ENCODE measurements around the gene RAET1E. TPM values are rescaled to one million over a fixed set of nuclear protein-coding genes. Genes with fewer than 3 reads are reported as not detected.
A peak's percentile ranks its signal among the peaks of the same experiment; 100 is the strongest.
"Not testable (repeated sequence)": the region's sequence is repeated elsewhere in the genome, so short reads cannot be mapped to it uniquely, and the experiment has no call there.

The RAET1E gene
- total RNA-seq, 2 donors from 2014 or later: 0.21 TPM; not detected in 1

DNA sequence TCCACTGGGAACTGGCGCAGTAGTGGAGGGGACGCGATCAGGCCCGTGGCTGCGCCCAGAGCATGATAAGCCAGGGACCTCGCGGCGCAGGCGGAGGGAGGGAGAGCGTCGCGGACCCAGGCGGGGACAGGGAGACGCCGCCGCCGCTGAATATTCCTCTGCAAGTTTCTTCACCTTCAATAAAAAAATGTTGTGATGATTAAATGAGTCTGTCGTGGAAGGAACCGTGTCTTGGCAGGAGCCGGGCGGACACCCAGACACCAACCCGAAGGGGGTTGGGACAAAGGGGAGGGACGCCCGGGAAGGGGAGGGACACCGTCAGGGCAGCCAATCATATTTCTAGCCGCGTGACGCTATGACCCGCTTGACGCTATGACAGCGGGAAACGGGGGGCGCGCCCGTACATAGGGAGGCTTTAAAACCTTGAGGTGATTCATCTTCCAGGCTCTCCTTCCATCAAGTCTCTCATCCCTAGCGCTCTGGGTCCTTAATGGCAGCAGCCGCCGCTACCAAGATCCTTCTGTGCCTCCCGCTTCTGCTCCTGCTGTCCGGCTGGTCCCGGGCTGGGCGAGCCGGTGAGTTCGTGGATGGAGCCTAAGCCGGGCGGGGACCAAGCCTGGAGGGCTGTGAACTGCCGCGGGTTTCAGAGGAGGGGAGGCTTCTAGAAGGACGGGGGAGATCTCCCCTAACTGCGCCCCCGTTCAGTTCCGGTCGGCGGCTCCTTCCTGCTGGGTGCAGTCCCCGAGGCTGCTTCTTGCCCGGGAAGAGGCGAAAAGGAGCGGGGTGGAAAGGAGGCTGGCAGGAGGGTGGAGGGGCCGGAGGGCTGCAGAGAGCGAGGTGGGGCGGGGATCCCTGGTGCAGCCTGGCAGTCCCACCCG, 43.9 kb upstream of the RAET1E start, which contains the start of gene ULBP2:
Gene ULBP2 (plus strand): TSS at position 432 of the 878 bp plus-strand sequence. CDS start 59 bp downstream, at position 491.
- intact Hi-C loops (cut with DNase I): no loop called here
- Histone ChIP-seq H3K9me3 (no peaks in the 10 kb centered on the region), H3K27ac (no peak within 1 kb of the TSS), H3K4me3 (peak within 1 kb of the TSS; percentile 51), H3K36me3 (no peaks in the 10 kb centered on the region), H3K4me1 (peaks cover 9% of the 10 kb centered on the region), H3K27me3 (peaks cover 44% of the 10 kb centered on the region), H3K9ac (ENCODE audit: low read depth in 2 of 2, low read length in 2 of 2) (peak within 1 kb of the TSS in 1 of 2 donors; percentile 43)
- DNase-seq: peak; percentile 90
- TF ChIP-seq, protein P1, sequence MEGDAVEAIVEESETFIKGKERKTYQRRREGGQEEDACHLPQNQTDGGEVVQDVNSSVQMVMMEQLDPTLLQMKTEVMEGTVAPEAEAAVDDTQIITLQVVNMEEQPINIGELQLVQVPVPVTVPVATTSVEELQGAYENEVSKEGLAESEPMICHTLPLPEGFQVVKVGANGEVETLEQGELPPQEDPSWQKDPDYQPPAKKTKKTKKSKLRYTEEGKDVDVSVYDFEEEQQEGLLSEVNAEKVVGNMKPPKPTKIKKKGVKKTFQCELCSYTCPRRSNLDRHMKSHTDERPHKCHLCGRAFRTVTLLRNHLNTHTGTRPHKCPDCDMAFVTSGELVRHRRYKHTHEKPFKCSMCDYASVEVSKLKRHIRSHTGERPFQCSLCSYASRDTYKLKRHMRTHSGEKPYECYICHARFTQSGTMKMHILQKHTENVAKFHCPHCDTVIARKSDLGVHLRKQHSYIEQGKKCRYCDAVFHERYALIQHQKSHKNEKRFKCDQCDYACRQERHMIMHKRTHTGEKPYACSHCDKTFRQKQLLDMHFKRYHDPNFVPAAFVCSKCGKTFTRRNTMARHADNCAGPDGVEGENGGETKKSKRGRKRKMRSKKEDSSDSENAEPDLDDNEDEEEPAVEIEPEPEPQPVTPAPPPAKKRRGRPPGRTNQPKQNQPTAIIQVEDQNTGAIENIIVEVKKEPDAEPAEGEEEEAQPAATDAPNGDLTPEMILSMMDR (IDR thresholded peaks at IDR 0.05): no peak

DNA sequence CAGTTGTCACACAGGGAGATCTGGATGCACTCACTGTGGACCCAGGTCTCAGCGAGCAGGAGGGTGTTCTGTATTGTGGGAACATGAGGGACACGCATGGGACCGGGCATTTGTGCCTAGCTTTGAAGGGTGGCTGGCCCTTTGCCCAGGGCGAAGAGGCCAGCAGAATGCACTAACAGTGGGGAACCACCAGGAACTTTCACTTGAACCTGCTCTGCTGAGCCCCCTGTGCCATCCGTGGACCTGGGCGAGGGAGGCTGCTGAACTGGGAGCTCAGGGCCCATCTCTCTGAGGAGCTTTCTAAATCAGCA, 42.7 kb upstream of the RAET1E start:
- no peak for DNase-seq
- no peaks in the 10 kb centered on the region for H3K36me3 ChIP-seq
- TF ChIP-seq, protein P1 (IDR thresholded peaks at IDR 0.05): no peak
- H3K27me3 ChIP-seq: peaks cover 44% of the 10 kb centered on the region
- no peak overlapping the region for H3K9ac ChIP-seq (ENCODE audit: low read depth in 2 of 2, low read length in 2 of 2)
- no peak overlapping the region for H3K4me3 ChIP-seq
- H3K9me3 ChIP-seq: no peaks in the 10 kb centered on the region
- H3K27ac ChIP-seq: no peak overlapping the region
- H3K4me1 ChIP-seq: peaks cover 9% of the 10 kb centered on the region
- intact Hi-C loops (cut with DNase I): no loop called here

DNA sequence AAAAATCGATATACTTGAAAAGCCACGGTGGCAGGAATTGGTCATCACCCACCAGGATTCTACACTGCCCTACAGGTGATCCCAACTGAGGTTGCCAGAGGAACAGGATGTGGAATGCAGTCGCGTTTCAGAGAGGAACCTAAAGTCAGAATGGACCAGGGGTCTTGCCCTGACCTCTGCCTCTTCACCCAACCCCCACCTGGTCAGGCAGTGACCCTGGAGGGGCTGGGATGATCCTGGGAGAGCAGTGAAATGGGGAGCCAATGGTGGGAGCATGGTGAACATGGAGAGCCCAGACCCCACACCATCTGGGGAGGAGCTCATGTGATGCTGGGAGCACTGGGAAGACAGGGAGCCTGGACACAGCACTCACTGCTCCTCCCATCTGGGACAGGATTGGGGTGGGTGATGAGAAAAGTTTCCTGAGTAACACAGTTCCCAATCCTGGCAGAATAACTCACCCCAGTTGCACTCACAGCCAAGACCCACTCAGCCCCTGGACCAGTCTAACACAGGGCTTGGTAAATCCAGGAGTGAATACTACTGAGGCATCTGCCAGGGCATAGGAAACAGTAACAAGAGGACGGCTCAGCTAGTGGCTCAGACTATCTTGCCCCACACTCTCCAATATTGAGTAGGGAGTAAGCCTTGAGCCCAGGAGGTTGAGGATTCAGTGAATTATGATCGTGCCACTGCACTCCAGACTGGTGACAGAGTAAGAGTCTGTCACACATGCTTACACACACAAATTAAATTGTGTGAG, 42.2 kb upstream of the RAET1E start:
- no peak overlapping the region for H3K4me3 ChIP-seq
- H3K9me3 ChIP-seq: no peaks in the 10 kb centered on the region
- peaks cover 9% of the 10 kb centered on the region for H3K4me1 ChIP-seq
- no peak overlapping the region for H3K9ac ChIP-seq (ENCODE audit: low read depth in 2 of 2, low read length in 2 of 2)
- H3K27ac ChIP-seq: no peak overlapping the region
- TF ChIP-seq, protein P1 (IDR thresholded peaks at IDR 0.05): no peak
- DNase-seq: no peak
- no peaks in the 10 kb centered on the region for H3K36me3 ChIP-seq
- intact Hi-C loops (cut with DNase I): no loop called here
- peaks cover 44% of the 10 kb centered on the region for H3K27me3 ChIP-seq

DNA sequence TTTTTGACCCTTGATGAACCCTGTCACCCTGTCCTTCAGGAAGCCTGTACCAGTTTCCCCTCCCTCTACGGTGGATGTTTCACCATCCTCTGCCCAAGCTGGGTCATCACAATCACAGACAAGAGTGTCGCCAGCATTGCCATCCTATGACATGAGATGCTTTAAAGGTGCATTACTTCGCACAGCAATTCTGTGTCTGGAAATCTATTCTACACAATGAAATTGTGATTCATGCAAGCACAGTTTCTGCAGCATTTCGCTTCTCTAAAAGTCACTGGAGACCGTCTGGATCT, 41.4 kb upstream of the RAET1E start:
- no peak for DNase-seq
- intact Hi-C loops (cut with DNase I): no loop called here
- Histone ChIP-seq H3K9ac (ENCODE audit: low read depth in 2 of 2, low read length in 2 of 2) (no peak overlapping the region), H3K27ac (no peak overlapping the region), H3K9me3 (no peaks in the 10 kb centered on the region), H3K27me3 (peaks cover 44% of the 10 kb centered on the region), H3K4me3 (no peak overlapping the region), H3K36me3 (no peaks in the 10 kb centered on the region), H3K4me1 (peaks cover 9% of the 10 kb centered on the region)
- TF ChIP-seq, protein P1 (IDR thresholded peaks at IDR 0.05): no peak

DNA sequence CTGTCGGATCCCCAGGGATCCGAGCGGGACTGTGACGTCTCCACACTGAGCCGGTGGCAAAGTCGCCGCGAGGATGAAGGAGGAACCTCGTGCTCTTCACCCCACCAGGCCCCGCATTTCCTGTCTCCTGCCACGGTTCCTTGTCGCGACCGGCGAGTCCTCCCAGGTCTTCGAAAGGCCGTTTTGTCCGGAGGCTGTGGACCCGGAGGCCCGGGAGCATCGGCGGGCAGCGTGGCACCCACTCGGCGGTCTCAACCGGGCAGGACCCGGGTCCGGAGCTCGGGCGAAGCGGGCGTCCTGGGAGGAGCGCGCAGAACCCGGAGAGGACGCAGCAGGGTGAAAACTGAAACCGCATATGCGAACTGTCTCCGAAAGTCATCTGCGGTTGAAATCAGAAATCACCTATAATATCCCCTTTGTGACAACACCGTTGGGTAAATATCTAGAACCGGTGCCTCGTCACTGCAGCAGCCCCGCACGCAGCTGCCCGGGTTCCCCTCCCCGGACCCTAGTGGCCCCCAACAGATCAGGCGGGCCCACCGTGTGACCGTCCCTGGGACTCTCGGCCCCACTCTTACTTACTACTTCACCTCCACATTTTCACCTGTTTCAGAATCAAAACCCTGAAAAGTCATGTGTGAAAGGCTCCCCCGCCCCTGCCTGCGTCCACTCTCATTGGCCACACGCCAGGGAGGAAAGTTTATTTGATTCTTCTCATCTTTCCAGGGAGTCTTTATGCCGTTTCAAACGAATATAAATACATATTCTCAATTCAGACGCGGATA, 40.9 kb upstream of the RAET1E start:
- H3K27me3 ChIP-seq: peaks cover 44% of the 10 kb centered on the region
- H3K4me3 ChIP-seq: peak overlapping the region; percentile 38
- H3K9ac ChIP-seq (ENCODE audit: low read depth in 2 of 2, low read length in 2 of 2): peak overlapping the region in 1 of 2 donors; percentile 60
- intact Hi-C loops (cut with DNase I): no loop called here
- H3K36me3 ChIP-seq: no peaks in the 10 kb centered on the region
- peaks cover 9% of the 10 kb centered on the region for H3K4me1 ChIP-seq
- DNase-seq: no peak
- TF ChIP-seq, protein P1 (IDR thresholded peaks at IDR 0.05): no peak
- no peak overlapping the region for H3K27ac ChIP-seq
- H3K9me3 ChIP-seq: no peaks in the 10 kb centered on the region

DNA sequence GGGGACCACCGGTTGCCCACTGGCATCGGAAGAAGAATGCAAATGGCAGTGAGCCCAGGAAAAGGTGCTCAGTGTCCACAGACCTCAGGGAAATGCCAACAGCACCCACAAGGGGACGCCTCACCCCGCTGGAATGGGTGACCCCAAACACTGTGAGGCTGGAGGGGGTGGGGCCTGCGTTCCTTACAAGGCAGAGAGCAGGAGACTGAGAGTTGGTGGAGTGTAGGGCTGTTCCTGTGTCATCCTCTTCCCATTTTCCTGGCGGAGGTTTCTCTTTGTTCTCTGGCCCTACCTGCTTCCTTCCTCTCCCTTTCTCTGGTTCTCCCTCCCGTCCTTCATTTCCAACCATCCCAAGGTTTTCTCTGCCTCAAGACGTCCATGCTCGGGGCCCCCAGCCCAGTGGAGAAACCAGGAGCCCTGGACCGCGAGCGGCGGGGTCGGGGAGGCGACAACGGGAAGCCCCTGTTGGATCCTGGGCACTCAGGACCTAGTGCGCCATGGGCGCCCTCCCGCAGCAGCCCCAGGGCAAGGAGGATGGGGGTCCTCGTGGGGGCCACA, 40.2 kb upstream of the RAET1E start:
- H3K9me3 ChIP-seq; H3K36me3 ChIP-seq; H3K4me1 ChIP-seq; DNase-seq; intact Hi-C loops (cut with DNase I); H3K27ac ChIP-seq: not testable (repeated sequence)
- Histone ChIP-seq H3K9ac (ENCODE audit: low read depth in 2 of 2, low read length in 2 of 2) (peak overlapping the region in 1 of 2 donors; percentile 60), H3K4me3 (peak overlapping the region; percentile 38), H3K27me3 (peaks cover 49% of the 10 kb centered on the region)
